ENCODE results near the gene RHPN2. TPM values are rescaled to one million over a fixed set of nuclear protein-coding genes. Genes with fewer than 3 reads are reported as not detected.
"Not testable (repeated sequence)": the region's sequence is repeated elsewhere in the genome, so short reads cannot be mapped to it uniquely, and the experiment has no call there.

The RHPN2 gene
- total RNA-seq, 1 donor from 2014 or later: 2.1 TPM

DNA sequence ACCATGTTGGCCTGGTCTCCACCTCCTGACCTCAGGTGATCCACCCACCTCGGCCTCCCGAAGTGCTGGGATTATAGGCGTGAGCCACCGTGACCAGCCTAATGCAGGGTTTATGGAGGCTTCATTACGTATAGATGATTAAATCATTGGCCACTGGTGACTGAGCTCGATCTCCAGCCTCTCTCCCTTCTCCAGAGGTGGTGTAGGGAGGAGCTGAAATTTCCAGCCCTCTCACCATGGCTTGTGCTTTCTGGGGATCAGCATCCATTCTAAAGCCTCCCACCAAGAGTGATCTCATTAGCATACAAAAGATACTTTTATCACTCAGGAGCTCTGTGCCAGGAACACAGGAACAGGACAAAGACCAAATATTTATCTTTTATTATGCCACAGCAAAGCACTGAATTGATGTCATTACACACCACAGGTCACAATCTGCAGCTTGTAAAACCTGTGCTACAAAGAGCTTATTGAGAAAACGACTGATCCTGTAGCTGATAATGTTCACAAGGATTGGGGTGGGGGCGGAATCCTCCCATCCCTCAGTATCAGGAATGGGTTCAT is 32.4 kb downstream of the RHPN2 start:
- DNase-seq (ENCODE audit: low spot score): no peak

DNA sequence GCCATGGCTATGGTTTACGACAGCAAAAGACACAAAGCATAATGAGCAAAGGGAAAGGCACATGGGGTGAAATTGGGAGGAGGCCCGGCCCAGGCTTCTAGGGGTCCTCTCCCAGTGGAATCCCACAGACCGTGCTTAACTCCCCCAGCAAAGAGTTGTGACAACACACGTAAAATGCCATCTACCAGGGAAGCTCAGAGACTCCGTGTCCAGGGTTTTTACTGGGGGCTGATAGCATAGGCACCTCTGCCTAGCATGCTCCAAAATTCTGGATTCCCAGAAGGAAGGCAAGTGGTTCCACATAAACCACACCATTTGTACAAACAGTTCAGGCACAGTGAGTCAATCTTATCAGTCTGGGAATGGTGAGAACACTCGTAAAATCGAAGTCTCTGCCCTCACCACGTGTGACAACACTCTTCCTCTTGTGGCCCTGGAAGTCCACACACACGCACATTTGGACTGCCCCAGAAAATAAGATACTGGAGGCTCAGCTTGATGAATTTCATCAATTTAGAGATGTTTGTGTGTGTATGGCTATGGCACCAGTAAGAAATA is 34.9 kb downstream of the RHPN2 start:
- DNase-seq (ENCODE audit: low spot score): no peak

DNA sequence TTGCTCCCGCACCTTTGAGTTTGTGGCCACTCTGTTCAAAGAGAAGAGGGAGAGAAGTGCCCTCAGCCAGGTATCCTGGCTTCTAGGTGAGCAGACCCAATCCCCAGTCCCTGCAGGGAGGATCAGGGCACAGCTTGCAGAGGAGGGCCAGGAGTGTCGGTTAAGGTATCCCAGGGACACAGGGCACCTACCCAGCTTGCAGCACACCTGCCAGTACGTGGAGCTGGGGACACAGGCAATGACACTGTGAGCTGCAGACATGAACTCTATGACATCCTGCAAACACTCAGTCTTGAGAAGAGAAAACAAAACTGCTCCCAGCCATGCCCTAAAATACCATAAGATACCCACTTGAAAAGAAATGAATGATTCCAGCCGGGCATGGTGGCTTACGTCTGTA is 38.1 kb downstream of the RHPN2 start:
- DNase-seq (ENCODE audit: low spot score): not testable (repeated sequence)

DNA sequence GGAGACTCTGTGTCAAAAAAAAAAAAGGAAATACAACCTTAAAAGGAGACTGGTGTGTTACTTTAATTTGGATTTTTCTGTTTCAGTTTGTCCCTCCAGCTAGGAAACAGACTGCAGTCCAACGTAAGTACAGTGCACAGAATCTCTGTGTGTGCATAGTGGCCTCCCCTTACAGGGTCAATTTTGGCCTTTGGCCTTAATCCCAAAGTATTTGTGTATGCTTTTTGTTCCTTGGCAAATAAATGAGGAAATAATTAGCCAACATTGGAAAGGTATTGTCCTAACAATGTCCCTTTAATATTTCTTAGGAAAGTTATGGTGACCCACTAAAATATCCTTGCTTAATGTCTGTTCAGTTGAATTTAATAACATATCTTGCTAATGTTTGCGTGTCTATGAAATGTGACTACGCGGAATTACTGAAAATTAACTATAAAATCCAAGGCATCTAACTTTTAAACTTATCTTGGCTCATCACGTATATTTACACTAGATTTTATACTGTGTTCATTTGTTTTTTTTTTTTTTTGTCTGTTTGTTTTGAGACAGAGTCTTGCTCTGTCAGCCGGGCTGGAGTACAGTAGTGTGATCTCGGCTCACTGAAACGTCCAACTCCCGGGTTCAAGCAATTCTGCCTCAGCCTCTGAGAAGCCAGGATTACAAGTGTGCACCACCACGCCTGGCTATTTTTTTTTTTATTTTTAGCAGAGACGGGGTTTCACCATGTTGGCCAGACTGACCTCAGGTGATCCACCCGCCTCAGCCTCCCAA is 39.0 kb downstream of the RHPN2 start:
- not testable (repeated sequence) for DNase-seq (ENCODE audit: low spot score)

DNA sequence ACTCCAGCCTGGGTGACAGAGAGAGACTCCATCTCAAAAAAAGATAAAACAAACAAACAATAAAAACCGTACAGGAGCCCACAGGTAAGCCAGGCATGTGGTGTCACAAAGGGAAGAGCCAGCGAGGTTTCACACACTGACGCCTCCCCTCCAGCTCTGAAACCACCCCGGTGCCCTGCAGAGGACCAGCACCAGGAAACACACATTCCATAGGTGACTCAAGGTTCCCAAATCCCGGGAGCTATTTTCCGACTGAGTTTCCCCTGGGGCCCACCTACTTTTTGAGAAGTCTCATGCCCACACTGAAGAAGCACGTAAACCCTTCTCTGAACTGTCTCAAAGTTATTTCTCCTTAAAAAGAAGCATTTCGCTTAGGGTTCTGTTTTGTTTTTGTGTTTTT is 40.3 kb downstream of the RHPN2 start:
- DNase-seq (ENCODE audit: low spot score): no peak

DNA sequence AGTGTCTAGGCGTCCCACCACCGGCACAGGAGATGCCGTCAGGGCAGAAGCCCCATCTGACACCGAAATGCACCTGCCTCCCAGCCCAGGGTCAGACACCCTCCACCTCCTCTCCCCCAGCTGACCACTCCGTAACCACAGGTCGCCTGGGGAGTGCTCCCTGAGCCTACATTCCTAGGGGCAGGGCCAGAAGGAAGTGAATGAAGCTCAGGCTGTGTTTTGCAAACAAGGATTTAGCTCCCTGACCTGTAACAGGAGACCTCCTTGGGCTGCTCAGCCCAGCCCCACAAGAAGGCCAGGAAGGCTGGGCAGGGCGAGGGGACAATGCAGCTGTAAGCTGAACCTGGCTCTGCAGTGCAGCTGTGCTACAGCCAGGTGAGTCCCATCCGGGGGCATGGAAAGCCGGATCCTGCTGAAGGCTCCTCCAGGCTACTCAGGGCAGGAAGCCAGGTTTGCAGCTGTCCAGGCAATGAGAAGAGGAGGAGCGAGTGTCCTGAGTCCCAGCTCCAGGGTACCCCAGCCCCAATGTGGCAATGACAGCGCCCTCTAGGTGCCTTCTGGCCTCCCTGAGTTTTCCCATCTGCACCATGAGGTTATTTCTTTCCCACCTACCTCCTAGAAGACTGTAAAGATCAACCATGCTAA is 42.1 kb downstream of the RHPN2 start:
- DNase-seq (ENCODE audit: low spot score): no peak

DNA sequence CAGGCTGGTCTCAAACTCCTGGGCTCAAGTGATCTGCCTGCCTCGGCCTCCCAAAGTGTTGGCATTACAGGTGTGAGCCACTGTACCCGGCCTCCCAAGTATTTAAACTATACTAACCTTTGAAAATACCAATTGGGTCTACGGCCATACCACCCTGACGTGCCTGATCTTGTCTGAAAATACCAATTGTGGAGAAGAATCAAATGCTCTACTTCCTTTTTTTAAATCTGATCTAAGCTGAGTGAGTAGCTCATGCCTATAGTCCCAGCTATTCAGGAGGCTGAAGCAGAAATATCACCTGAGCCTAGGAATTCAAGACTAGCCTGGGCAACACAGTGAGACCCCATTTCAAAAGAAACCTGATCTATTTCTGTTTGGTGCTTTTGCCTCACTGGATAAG is 53.8 kb downstream of the RHPN2 start:
- not testable (repeated sequence) for DNase-seq (ENCODE audit: low spot score)

DNA sequence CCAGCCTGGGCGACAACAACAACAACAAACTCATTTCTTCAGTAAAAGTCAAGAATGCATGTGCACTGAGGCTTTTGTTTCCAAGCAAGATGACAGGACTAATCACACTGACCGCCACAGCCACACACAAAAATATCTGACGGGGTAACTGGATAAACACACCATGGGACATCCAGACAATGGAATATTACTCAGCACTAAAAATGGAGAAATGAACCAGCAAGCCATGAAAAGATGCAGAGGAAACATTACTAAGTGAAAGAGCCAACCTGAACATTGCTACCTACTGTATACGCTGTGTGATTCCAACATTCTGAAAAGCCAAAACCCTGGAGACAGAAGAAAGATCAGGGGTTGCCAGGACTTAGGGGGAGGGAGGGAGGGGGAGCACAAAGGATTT is 56.0 kb downstream of the RHPN2 start:
- no peak for DNase-seq (ENCODE audit: low spot score)

DNA sequence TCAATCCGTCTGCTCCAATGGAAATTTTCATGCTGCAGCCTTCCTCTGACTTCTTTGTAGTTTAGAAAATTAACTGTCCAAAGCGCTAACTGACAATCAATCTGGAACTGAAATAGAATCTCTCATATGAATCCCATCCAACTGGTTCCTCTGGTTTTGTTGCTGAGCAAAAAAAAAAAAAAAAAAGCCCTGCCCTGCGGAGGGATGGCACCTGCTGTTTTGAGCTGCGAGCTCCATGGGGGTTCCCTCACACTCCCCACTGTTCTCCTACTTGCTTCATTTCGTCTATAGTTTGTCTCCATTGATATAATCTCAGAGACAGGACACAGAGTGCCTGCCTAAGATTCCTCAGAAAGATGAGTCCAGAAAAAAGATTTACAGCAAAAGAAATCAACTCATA is 59.2 kb downstream of the RHPN2 start:
- no peak for DNase-seq (ENCODE audit: low spot score)

DNA sequence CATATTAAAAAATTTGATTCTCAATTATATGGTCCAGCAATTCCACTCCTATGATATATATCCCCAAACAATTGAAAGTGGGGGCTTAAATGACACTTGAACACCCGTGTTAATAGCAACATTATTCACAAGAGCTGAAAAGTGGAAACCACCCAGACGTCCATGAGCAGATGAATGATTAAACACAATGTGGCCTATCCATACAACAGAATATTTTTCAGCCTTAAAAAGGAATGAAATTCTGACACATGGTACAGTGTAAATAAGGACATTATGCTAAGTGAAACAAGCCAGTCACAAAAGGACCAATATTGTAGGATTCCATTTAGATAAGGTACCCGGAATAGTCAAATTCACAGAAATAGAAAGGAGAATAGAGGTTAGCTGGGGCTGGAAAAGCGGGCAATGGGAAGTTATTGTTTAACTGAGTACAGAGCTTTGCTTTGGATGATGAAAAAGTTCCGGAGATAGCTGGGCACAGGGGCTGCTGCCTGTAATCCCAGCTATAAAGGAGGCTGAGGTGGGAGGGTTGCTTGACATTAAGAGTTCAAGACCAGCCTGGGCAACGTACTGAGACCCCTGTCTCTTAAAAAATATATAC is 61.2 kb downstream of the RHPN2 start:
- not testable (repeated sequence) for DNase-seq (ENCODE audit: low spot score)

DNA sequence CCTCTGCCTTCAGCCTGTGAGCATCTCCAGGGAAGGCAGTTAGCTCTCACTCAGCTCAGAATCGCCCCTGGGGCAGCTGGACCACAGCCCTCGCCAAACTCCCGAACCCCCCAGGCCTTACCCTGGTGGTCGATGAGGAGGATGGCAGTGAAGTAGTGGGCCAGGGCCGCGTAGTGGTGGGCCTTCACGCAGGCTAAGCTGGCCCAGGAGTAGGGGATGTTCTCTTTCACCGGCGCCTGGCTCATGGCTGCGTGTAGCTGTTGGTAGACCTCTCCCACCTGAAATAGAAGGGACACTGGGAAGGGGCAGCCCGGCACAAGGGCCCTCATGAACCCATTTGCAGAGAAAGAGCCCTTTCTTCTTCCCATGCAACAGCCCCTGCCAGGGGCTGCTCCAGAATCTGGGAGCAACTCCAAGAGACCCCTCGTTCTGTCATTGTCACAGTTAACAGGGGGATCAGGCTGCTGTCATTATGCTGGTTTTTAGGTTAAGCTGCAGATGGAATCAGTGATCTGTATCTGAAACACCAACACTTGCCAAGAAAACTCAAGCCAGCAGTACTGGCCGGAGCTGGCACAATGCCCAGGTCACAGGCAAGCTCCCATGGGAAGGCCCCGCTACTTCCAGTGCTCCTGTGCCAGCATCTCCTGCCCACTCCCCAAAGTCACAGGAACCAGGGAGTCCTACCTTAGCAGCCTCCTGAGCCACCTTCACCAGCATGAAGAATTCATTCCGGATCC is 62.4 kb downstream of the RHPN2 start:
- not testable (repeated sequence) for DNase-seq (ENCODE audit: low spot score)

DNA sequence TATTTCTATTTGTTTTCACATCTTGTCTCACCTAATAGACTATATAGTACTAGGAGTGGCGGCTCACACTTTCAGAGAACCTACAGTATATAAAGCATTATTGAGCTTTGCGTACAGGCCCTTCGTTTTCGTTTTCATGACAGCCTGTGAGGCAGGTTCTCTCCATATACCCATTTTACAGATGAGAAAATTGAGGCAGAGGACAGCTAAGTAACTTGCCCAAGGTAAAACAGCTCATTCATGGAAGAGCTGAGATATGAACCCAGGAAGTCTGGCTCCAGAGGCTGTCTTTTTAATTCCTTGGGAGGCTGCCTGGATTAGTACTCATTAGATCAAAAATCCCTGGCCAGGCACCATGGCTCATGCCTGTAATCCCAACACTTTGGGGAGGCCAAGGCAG is 63.8 kb downstream of the RHPN2 start:
- DNase-seq (ENCODE audit: low spot score): no peak

DNA sequence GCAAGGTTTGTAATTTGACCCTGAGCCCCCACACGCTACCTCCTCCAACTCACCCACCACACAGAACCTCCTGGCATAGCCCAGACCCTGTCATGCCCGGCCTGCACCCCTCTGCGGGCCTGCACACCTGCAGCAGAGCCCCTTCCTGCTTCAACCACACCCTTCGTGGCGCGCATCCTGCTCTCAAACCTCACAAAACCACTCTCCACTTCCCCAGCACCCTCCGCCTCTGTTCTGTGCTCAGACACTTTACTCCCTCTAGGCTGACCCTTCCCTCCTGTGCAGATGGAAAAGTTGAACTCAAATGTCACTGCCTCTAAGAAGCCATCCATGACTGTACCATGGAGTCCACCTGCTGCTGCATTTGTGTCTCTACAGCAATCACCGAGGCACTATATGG is 64.2 kb downstream of the RHPN2 start:
- DNase-seq (ENCODE audit: low spot score): no peak

DNA sequence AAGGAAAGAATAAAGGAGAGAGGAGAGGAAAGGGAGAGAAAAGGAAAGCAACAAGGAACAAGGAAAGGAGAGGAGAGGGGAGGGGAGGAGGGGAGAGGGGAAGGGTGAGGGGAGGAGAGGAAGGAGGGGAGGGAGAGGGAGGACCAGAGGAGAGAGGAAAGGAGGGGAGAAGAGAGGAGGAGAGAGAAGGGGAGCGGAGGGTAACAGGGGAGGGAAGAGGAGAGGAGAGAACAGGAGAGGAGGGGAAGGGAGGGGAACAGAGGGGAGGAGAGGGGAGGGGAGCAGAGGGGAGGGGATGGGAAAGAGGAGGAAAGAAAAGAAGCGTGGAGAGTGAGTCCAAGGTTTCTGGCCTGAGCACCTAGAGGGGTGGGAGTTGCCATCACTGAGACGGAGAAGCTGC is 66.0 kb downstream of the RHPN2 start:
- no peak for DNase-seq (ENCODE audit: low spot score)

DNA sequence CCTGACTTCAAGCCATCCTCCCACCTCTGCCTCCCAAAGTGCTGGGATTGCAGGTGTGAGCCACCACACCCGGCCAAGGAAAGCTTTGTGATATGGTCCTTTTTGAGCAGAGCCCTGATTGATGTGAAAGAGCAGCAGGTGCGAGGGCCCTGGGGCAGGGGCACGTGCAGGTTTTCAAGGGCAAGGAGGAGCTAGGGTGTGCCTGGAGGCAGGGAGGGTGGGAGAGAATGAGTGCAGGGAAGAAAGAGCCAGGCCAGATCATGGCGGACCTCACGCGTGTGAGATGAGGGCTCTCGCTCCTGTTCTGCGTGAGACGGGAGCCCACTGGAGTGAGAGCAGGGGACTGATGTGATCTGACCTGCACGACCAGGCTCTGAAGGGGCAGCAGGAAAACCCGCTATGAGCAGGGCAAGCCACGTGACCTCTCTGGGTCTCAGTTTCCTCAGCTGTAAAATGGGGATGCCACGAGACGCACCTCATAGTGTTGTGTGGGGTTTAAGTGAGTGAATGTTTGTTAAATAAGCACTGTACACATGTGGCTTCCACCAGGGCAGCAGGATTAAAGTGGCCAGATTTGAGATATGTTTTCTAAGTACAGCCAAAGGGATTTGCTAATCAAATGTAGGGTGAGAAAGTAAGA is 66.9 kb downstream of the RHPN2 start:
- no peak for DNase-seq (ENCODE audit: low spot score)

DNA sequence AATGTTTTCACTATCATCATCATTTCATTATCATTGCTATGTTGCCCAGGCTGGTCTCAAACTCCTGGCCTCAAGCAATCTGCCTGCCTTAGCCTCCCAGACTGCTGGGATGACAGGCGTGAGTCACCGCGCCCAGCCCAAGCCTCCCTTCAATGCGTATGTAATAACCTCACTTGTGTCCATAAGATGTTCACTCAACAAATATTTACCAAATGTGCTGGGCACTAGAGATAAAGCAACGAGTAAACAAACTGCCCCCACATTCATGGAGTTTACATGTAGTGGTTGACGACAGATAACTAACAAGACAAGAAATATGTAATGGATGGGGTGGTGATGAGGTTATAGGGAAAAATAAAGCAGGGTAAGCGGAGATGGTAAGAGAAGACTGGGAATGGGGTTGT is 67.6 kb downstream of the RHPN2 start:
- not testable (repeated sequence) for DNase-seq (ENCODE audit: low spot score)

DNA sequence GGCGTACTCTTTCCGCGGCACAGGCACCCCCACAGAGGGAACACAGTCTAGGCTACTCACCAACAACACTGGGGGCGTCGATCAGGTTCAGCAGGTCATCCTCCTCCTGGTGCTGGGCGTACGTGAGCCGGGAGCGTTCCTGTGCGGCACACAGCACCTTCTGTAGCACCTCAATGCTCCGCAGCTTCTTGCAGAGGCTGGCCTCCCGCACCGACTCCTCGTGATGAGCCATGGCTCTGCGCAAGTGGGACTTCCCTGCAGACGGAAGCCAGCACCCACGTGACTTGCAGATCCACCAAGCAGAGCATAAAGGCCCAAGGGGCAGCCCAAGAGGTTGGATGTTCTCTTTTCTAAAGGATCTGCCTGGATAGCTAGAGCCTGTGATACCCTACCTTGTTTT is 68.7 kb downstream of the RHPN2 start:
- not testable (repeated sequence) for DNase-seq (ENCODE audit: low spot score)

DNA sequence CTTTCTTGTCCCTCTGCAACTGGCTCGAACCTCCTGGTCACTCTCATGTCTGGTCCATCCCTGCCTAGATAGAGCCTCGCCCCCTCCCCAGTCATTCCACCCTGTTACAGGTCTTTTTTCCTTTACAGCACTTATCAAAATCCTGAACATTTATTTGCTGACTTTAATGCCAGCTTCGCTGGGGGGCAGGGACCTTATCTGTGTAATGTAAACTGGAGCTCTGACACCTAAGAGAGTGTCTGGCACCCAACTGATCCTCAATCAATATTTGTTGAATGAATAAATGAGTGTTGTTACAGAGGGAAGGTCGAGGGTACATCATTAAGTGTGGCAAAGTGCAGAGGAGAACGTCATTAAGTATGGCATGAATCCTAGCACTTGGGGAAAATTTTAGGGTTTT is 76.0 kb downstream of the RHPN2 start:
- no peak for DNase-seq (ENCODE audit: low spot score)

DNA sequence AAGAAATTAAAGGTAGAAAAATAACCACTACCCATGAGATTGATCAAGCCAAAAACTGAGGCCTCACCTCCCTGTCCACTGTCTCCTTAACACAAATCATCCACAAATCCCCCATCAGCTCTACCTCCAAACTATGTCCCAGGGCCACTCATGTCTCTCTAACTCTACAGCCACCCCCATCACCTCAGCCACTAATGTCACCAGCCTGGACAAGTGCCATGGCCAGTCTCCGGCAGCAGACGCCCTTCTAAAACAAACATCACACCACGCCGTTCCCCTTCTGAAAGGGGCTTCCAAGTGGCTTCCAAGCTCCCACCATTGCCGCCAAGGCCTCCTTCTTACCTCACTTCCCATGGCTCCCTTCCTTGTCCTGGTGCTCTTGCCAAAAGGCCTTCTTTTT is 76.4 kb downstream of the RHPN2 start:
- DNase-seq (ENCODE audit: low spot score): not testable (repeated sequence)

DNA sequence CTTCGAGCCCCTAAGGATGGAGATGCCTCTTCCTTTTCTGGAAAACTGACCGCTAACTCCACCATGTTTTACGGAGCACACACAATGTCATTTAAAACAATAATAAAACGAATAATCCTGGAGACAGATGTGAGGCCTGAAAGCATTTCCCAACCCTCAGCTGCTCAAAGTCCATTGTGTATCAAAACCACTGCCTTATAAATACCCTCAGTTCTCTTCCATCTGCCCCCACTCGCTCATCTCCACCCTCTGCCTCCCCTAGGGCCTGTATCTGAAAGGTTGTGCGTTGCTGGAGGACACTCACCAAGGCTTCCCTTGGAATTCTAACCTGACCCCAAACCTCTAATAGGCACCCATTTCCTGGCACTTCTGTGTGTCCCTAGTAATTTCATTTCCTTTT is 82.2 kb downstream of the RHPN2 start:
- not testable (repeated sequence) for DNase-seq (ENCODE audit: low spot score)

DNA sequence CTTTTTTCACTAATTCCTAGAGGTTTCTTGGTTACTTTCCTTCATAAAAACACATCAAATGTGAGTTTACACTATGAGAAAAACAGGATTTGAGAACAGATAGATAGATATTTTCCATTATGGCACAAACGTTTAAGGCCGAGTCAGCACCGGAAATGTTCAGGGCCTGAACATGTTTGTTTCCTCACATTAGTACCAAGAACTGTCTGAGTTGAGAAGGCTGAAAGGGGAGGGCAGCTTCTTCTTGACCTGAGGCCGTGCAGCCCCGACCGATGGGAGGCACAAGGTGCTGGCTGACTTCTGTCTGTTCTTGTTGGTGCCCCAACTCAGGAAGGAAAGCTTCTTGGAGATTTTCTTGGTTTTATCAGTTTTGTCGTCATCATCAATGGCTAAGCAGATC is 84.9 kb downstream of the RHPN2 start:
- not testable (repeated sequence) for DNase-seq (ENCODE audit: low spot score)
